Endothelial cell (in vitro differentiated cells): ENCODE measurements around the gene C9orf50. TPM values are rescaled to one million over a fixed set of nuclear protein-coding genes. Genes with fewer than 3 reads are reported as not detected.

Experiments
- DNase-seq: peaks from one replicate; pipeline ENCODE4 v3.0.0; 2021; ENCODE audit warnings: low spot score
- H3K27ac Mint-ChIP-seq: one replicate; pipeline ENCODE4 v1.8.0; 2021; ENCODE audit warnings: mixed read lengths, inconsistent platforms; ENCODE audit not compliant: unreplicated experiment
- H3K27me3 Mint-ChIP-seq: one replicate; pipeline ENCODE4 v1.8.0; 2021; ENCODE audit warnings: mild to moderate bottlenecking, moderate library complexity, mixed read lengths, inconsistent platforms; ENCODE audit not compliant: unreplicated experiment
- H3K36me3 Mint-ChIP-seq: one replicate; pipeline ENCODE4 v1.8.0; 2021; ENCODE audit warnings: mild to moderate bottlenecking, low read depth, mixed read lengths, inconsistent platforms; ENCODE audit not compliant: unreplicated experiment
- H3K4me1 Mint-ChIP-seq: one replicate; pipeline ENCODE4 v1.8.0; 2021; ENCODE audit warnings: mild to moderate bottlenecking, mixed read lengths, inconsistent platforms; ENCODE audit not compliant: unreplicated experiment
- H3K4me3 Mint-ChIP-seq: one replicate; pipeline ENCODE4 v1.8.0; 2021; ENCODE audit warnings: mild to moderate bottlenecking, mixed read lengths, inconsistent platforms; ENCODE audit not compliant: unreplicated experiment
- H3K9me3 Mint-ChIP-seq: one replicate; pipeline ENCODE4 v1.8.0; 2021; ENCODE audit warnings: mixed read lengths, inconsistent platforms; ENCODE audit not compliant: unreplicated experiment
- total RNA-seq: library from RNA; stranded (reverse); fragmentation: NEBNext Ultra II Directional; extraction: Animal tissue kit (Norgen Biotek cat#: 25700); gene quantifications from one replicate; pipeline ENCODE4 v1.2.1, GENCODE V29; 2021; ENCODE audit not compliant: unreplicated experiment
- TF ChIP-seq, protein P1 (sequence below): fragments of 200-600 bp; sonication (generic); IDR thresholded peaks from one replicate; pipeline ENCODE4 v1.5.0; 2021; ENCODE audit warnings: antibody characterized with exemption; ENCODE audit not compliant: unreplicated experiment

C9orf50 gene
- total RNA-seq, 1 donor from 2014 or later: not detected

DNA sequence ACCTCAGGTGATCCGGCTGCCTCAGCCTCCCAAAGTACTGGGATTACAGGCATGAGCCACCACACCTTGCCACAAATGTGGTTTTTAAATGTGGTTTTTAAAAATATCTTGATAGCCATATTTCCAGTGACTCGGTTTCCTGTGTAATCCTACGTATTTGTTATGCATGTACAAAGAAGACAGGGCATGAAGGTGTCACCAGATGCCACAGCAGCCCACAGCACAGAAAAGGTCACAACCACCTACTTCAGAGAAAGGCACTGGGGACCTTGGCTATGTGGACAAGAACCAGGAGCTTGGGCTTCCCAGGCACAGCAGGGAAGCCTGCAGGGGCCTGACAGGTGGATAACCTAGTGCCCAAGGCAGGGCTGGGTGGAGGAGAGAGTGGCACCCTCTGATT, 38.0 kb downstream of the C9orf50 start:
- Mint-ChIP-seq H3K36me3 (no peaks in the 10 kb centered on the region), H3K4me3 (no peak overlapping the region), H3K27me3 (peaks cover 4% of the 10 kb centered on the region), H3K27ac (no peak overlapping the region), H3K4me1 (peaks cover 4% of the 10 kb centered on the region), H3K9me3 (no peaks in the 10 kb centered on the region)
- TF ChIP-seq, protein P1, sequence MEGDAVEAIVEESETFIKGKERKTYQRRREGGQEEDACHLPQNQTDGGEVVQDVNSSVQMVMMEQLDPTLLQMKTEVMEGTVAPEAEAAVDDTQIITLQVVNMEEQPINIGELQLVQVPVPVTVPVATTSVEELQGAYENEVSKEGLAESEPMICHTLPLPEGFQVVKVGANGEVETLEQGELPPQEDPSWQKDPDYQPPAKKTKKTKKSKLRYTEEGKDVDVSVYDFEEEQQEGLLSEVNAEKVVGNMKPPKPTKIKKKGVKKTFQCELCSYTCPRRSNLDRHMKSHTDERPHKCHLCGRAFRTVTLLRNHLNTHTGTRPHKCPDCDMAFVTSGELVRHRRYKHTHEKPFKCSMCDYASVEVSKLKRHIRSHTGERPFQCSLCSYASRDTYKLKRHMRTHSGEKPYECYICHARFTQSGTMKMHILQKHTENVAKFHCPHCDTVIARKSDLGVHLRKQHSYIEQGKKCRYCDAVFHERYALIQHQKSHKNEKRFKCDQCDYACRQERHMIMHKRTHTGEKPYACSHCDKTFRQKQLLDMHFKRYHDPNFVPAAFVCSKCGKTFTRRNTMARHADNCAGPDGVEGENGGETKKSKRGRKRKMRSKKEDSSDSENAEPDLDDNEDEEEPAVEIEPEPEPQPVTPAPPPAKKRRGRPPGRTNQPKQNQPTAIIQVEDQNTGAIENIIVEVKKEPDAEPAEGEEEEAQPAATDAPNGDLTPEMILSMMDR: no peak
- no peak for DNase-seq

DNA sequence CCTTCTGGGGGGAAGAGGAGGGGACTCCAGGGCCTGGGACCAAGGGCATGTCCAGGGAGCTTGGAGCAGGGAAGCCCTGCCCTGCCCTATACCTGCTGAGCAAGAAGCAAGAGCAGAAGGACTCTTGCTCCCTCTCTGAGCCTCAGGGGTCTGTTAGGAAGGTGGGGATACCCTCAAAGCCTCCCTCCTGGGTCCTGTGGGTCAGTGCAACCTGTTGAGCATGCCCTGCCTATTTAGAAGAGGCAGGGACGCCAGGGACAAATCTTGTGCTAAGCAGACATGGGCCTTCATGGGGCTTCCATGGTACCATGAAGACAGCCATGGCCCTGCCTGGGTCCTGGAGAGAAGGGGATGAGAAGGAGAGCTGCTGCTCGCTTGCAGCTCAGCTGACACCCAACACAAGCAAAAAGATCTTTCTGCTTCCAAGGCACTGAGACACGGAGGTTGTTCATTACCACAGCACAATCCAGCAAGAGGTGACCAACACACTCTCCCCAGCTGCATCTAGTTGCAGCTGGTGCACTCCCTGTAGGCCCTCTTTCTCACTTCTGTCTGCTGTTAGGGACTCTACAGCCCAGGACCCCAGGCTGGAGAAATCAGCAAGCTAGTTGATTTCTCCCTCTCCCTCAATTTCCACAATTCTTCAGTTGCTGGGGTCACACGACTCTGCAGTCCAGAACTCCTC, 39.3 kb downstream of the C9orf50 start:
- no peaks in the 10 kb centered on the region for H3K9me3 Mint-ChIP-seq
- TF ChIP-seq, protein P1: no peak
- DNase-seq: no peak
- H3K4me3 Mint-ChIP-seq: no peak overlapping the region
- no peak overlapping the region for H3K27ac Mint-ChIP-seq
- no peaks in the 10 kb centered on the region for H3K36me3 Mint-ChIP-seq
- peaks cover 8% of the 10 kb centered on the region for H3K4me1 Mint-ChIP-seq
- H3K27me3 Mint-ChIP-seq: peaks cover 2% of the 10 kb centered on the region

DNA sequence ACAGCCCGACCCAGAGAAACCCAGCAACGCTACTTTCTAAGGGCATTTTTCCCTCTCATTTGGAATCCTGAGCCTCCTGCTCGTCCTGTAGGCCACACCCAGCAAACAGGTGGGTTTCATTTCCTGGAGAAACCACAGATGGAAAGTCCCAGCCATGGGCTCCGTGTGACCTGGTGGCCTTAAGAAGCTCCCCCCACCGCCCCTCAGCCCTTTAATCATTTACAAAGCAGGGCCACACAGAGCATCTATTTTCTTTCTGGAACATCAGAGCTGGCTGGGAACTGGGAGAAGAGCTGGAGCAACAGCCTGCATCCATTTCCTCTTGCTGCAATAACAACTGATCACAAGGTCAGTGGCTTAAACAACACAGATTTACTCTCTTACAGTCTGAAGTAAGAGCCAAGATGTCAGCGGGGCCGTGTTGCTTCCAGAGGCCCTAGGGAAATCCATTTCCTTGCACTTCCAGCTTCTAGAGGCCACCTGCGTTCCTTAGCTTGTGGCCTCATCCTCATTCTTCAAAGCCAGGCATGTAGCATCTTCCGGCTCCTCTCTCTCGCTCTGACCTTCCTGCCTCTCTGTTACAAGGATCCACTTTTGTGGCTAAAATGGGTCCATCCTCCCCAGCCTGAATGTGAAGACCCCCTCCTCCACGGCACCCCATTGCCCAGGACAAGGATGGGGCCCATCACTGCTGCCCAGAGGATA, 40.5 kb downstream of the C9orf50 start:
- H3K27me3 Mint-ChIP-seq: peaks cover 5% of the 10 kb centered on the region
- H3K27ac Mint-ChIP-seq: no peak overlapping the region
- H3K4me3 Mint-ChIP-seq: no peak overlapping the region
- no peak for DNase-seq
- peaks cover 6% of the 10 kb centered on the region for H3K36me3 Mint-ChIP-seq
- TF ChIP-seq, protein P1: no peak
- no peaks in the 10 kb centered on the region for H3K9me3 Mint-ChIP-seq
- H3K4me1 Mint-ChIP-seq: peaks cover 11% of the 10 kb centered on the region

DNA sequence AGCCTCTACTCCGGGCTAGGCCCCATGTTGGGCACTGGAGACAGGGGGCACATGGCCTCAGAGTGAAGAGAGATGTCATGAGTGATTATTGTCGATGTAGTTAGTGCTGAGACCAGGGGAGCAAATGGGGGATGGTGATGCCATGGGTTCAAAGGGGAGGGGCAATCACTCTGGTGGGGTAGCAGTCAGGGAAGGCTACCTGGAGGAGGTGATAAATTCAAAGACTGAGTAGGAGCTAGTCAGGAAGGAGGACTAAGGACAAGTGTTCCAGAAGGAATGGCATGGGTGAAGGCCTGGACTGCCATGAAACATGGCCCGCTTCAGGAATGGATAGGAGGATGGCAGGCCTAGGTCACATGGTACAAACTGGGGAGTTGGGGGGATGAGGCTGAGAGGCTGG, 41.6 kb downstream of the C9orf50 start:
- H3K36me3 Mint-ChIP-seq: peaks cover 6% of the 10 kb centered on the region
- TF ChIP-seq, protein P1: no peak
- no peak overlapping the region for H3K4me3 Mint-ChIP-seq
- peaks cover 5% of the 10 kb centered on the region for H3K27me3 Mint-ChIP-seq
- peaks cover 11% of the 10 kb centered on the region for H3K4me1 Mint-ChIP-seq
- no peak for DNase-seq
- H3K27ac Mint-ChIP-seq: no peak overlapping the region
- no peaks in the 10 kb centered on the region for H3K9me3 Mint-ChIP-seq
